NB4 (cell line): ENCODE results near the gene PIP5K1B.

Experiments used
- DNase-seq: peaks from one replicate; pipeline ENCODE4 v3.0.0; 2010; ENCODE audit warnings: low read depth
- H3K4me3 ChIP-seq: one replicate; pipeline ENCODE4 v1.5.1; 2011; ENCODE audit warnings: mild to moderate bottlenecking, low read depth, low read length, moderate library complexity
- MYC ChIP-seq: IDR thresholded peaks from 2 replicates; pipeline ENCODE4 v1.6.1; 2011; ENCODE audit warnings: low read depth, low read length
- POLR2A ChIP-seq: IDR thresholded peaks from 2 replicates; pipeline ENCODE4 v1.6.1; 2011; ENCODE audit warnings: mild to moderate bottlenecking; ENCODE audit not compliant: insufficient read length; ENCODE audit errors: extremely low read depth
- TF ChIP-seq, protein P1 (sequence below): IDR thresholded peaks from 2 replicates; pipeline ENCODE4 v1.6.1; 2011; ENCODE audit warnings: low read depth, low read length
- TF ChIP-seq, protein P2 (sequence below): IDR thresholded peaks from one replicate; pipeline ENCODE4 v1.5.1; 2012; ENCODE audit warnings: low read depth, low read length

PIP5K1B gene

DNA sequence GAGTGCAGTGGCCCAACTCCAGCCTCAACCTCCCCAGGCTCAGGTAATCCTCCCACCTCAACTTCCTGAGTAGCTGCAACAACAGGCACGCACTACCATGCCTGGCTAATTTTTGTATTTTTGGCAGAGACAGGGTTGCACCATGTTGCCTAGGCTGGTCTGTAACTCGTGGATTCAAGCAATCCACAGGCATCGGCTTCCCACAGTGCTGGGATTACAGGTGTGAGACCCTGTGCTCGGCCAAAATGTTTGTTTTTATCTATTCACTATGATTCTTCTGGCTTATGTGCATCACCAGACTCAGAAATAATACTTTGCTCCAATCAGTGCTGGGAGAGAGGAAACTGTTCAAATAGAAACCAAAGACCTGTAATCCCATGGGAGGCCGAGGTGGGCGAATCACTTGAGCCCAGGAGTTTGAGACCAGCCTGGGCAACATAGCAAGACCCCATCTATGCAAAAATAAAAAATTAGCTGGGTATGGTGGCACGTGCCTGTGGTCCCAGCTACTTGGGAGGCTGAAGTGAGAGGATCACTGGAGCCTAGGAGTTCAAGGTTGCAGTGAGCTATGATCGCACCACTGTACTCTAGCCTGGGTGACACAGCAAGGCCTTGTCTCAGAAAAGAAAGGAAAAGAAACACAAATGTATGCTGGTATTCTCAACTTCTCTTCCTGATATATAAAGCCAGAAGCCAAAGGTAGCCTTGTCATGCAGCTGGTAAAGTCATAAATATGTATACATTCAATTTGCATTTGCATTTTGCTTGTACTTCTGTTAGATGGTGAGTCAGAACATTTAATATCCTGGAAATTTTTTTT is 4.5 kb downstream of the PIP5K1B start:
- DNase-seq, result no peak
- H3K4me3 ChIP-seq, result no peak overlapping the region
- TF ChIP-seq, protein P1, sequence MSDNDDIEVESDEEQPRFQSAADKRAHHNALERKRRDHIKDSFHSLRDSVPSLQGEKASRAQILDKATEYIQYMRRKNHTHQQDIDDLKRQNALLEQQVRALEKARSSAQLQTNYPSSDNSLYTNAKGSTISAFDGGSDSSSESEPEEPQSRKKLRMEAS, result no peak
- TF ChIP-seq POLR2A, result no peak

DNA sequence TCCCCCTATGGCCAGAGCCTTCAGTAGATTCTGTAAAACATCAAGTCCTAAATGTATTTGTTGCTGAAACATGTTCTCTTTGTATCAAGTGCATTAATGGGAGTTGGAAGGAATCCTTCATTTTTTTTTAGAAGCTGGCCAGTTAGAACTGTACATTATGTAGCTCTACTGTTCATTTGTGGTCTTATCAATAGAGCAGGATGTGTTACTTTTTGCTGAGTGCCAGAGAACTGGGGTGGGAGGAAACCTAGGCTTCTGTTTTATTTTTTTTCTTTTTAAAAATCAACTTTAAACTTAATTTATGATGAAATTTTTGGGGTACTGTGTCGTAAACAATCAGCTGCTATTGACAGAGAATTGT is 5.1 kb downstream of the PIP5K1B start:
- no peak for TF ChIP-seq MYC
- TF ChIP-seq, protein P1, result no peak
- TF ChIP-seq, protein P2, sequence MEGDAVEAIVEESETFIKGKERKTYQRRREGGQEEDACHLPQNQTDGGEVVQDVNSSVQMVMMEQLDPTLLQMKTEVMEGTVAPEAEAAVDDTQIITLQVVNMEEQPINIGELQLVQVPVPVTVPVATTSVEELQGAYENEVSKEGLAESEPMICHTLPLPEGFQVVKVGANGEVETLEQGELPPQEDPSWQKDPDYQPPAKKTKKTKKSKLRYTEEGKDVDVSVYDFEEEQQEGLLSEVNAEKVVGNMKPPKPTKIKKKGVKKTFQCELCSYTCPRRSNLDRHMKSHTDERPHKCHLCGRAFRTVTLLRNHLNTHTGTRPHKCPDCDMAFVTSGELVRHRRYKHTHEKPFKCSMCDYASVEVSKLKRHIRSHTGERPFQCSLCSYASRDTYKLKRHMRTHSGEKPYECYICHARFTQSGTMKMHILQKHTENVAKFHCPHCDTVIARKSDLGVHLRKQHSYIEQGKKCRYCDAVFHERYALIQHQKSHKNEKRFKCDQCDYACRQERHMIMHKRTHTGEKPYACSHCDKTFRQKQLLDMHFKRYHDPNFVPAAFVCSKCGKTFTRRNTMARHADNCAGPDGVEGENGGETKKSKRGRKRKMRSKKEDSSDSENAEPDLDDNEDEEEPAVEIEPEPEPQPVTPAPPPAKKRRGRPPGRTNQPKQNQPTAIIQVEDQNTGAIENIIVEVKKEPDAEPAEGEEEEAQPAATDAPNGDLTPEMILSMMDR, result no peak
- no peak for TF ChIP-seq POLR2A
- DNase-seq, result no peak
- no peak overlapping the region for H3K4me3 ChIP-seq

DNA sequence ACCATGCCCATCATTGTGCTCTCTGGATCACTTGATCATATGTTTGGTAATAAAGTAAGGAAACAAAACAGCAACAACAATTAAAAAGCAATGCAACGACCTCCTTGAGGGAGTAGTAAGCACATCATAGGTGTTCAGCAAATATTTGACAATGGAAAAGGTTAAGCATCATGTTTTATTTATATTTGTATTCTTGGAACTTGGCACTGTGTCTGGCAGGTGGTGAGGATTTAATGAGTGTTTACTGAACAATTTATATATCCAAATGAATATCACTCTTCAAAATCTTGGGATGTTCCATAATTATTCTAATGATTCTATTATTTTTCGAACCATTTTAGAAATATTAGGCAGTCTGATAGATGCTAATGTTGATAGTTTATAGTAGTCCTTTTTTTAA is 6.2 kb downstream of the PIP5K1B start:
- TF ChIP-seq, protein P2, result no peak
- TF ChIP-seq MYC (no peak), POLR2A (no peak)
- TF ChIP-seq, protein P1, result no peak
- no peak for DNase-seq

DNA sequence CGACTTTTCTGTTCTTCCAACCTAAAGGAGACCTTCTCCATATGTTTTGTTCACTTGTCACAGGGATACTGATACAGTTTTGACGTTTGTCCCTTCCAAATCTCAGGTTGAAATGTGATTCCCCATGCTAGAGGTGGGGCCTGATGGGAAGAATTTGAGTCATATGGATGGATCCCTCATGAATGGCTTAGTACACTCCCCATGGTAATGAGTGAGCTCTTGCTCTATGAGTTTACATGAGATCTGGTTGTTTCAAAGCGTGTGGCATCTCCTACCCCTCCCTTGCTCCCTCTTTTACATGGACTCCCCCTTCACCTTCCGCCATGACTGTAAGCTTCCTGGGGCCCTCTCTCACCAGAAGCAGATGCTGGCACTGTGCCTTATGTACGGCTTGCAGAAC is 6.9 kb downstream of the PIP5K1B start:
- TF ChIP-seq, protein P2, result no peak
- no peak for TF ChIP-seq POLR2A
- TF ChIP-seq, protein P1, result no peak
- no peak for TF ChIP-seq MYC
- DNase-seq, result no peak
- H3K4me3 ChIP-seq, result no peak overlapping the region

More for the DNA sequence above, 6.2 kb downstream of the PIP5K1B start:
- no peak overlapping the region for H3K4me3 ChIP-seq

DNA sequence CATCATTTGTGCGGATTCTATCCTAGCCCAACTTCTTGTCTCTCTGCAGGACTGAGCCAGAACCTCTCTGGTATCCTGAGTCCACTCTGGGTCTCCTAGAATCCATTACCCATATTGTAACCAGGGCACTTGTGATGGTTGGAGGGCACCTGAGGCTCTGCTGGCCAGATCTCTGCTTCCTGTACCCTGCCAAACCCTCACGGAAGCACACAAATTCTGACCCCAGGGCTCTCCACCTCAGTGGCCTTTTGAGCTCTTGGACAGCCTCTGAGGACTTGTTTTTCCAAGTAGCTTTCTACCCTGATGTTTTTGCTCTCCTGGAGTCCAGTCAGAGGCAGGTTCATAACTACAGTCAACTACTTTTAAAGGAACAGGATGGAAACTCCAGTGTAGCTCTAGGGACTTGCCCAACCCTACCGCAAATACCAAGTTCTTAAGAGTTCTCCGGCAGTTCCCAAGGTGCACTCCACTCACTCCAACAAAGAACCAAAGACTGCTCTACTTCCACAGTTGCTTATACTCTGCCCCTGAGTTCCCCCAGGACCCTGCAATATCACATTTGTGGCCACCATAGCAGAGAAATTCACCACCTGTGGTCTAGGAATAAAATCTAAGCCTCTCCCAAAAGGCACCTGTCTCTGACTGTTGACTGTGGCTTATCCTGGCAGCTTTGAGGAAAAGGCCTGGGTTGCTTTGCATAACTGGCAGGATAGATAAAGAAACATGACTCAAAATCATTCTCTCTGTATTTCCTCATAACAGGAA is 9.6 kb downstream of the PIP5K1B start:
- no peak for DNase-seq
- TF ChIP-seq, protein P2, result no peak
- TF ChIP-seq POLR2A (no peak), MYC (no peak)
- no peak overlapping the region for H3K4me3 ChIP-seq

DNA sequence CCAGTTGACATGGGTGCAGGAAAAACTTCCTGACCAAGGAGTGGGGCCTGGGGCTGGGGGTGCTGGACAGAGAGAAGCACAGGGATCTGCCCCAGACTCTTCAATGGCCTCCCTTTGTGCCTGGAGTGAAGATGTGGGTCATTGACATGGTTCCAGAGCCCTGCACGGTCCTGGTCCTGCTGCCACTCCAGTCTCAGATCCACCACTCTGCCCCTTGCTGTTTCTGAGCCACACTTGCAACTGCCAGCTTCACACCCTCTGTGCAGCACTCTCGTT is 10.1 kb downstream of the PIP5K1B start:
- DNase-seq, result no peak
- no peak overlapping the region for H3K4me3 ChIP-seq
- TF ChIP-seq, protein P1, result no peak
- TF ChIP-seq, protein P2, result no peak
- no peak for TF ChIP-seq MYC
- TF ChIP-seq POLR2A, result no peak
